ENCODE data around the gene PEX16. TPM values are rescaled to one million over a fixed set of nuclear protein-coding genes. Genes with fewer than 3 reads are reported as not detected.
"Not testable (repeated sequence)": the region's sequence is repeated elsewhere in the genome, so short reads cannot be mapped to it uniquely, and the experiment has no call there.

The PEX16 gene
- total and polyA plus RNA-seq, 9 of the 15 experiments (the other 6 are each of a cell fraction or from before 2014, with no cell fraction given), result 1.5 to 43.9 (median 14.6) TPM

- TF ChIP-seq STAG1 (CRISPR knock-in tag; IDR thresholded peaks at IDR 0.05; ENCODE audit: borderline replicate concordance), result 0 out of 2 replicates have a peak, but pooled peaks have one; percentile 5
- TF ChIP-seq PRDM10 (IDR thresholded peaks at IDR 0.05; ENCODE audit: partially characterized antibody), result peak; percentile 85
- TF ChIP-seq FOXM1 (IDR thresholded peaks at IDR 0.05; ENCODE audit: low read depth), result not testable (repeated sequence)
- 0 out of 2 replicates have a peak, but pooled peaks have one; percentile 23 for TF ChIP-seq FOXM1 (CRISPR knock-in tag; IDR thresholded peaks at IDR 0.05; ENCODE audit: low read depth)
Measured at GRCh38 chr11:45900175-45900800, 17.4 kb downstream of the PEX16 start (continued).

- Histone ChIP-seq H3K9me1 (ENCODE audit: control insufficient read depth, insufficient read depth, low read length) (no peaks in the 10 kb centered on the region), H3K27me3 (ENCODE audit: control insufficient read depth in 2 of 2, insufficient read depth in 2 of 2, low read length in 2 of 2) (no peaks in the 10 kb centered on the region; a peak in 1 of 5 replicates), H3K27ac (ENCODE audit: extremely low read depth, low read depth, low read length) (peak overlapping the region; percentile 83), H4K20me1 (replicated peaks; ENCODE audit: control insufficient read depth, insufficient read depth, low read length) (0 out of 2 replicates have a peak, but pooled peaks cover 4% of the 10 kb centered on the region), H2AFZ (ENCODE audit: low read depth, low read length) (peak overlapping the region; percentile 96), H3K79me2 (ENCODE audit: control insufficient read depth, insufficient read depth, low read length) (no peaks in the 10 kb centered on the region), H3K36me3 (ENCODE audit: control insufficient read depth, insufficient read depth, low read length) (no peaks in the 10 kb centered on the region), H3K4me3 (peak overlapping the region; percentile 58), H3K4me2 (ENCODE audit: insufficient read depth, low read length) (peak overlapping the region; percentile 72), H3K9me3 (replicated peaks; ENCODE audit: control insufficient read depth, insufficient read depth, low read depth, low read length) (no peaks in the 10 kb centered on the region), H3K9ac (ENCODE audit: insufficient read depth in 1 of 2, low read depth in 2 of 2, low read length in 2 of 2) (peak overlapping the region; percentile 80 to 94; a peak in 3 of 4 replicates), H3K4me1 (replicated peaks in 1 of 2; ENCODE audit: control insufficient read depth in 2 of 2, insufficient read depth in 2 of 2, low read length in 2 of 2) (peaks cover 12 to 67% of the 10 kb centered on the region in 2 experiments)
- in situ Hi-C loops (cut with MboI) (no loop called here), intact Hi-C loops (cut with micrococcal nuclease) (no loop called here)
- DNase-seq (ENCODE audit: extremely low read depth in 1 of 4, low spot score in 3 of 4), result peak; percentile 92 to 94 (median 93)
- peak; percentile 91 for ATAC-seq
- CTCF ChIA-PET (ENCODE audit: low intra/inter-chr PET ratio), result no interaction called here
- peak; percentile 69 for FAIRE-seq
- POLR2A ChIA-PET, result interaction anchor here (1.4 kb wide), 1 partner anchor 18 kb away, joined by 8 read pairs; the partner anchor contains the start of gene PEX16
- BruUV-seq (replicated peaks), result no TSS peak
- WGBS (ENCODE audit: insufficient coverage, low coverage, missing lambda C conversion rate), result under 1% methylated on average over 29 of the region's 62 CpGs
- no peak for TF ChIP-seq ZNF740 (CRISPR knock-in tag; IDR thresholded peaks at IDR 0.05)
- no peak for TF ChIP-seq ZNF740 (tag; IDR thresholded peaks at IDR 0.05)
- no peak for TF ChIP-seq PTBP1 (IDR thresholded peaks at IDR 0.05; ENCODE audit: low read depth, low read length)
- TF ChIP-seq XRCC3 (IDR thresholded peaks at IDR 0.05), result no peak
- TF ChIP-seq PCBP1 (IDR thresholded peaks at IDR 0.05; ENCODE audit: low read depth, low read length, poor library complexity, severe bottlenecking), result peak; percentile 82
- no peak for TF ChIP-seq TAF15 (IDR thresholded peaks at IDR 0.05; ENCODE audit: low read depth, low read length)
- peak; percentile 83 for TF ChIP-seq FOXJ2 (tag; IDR thresholded peaks at IDR 0.05)
- no peak for TF ChIP-seq ZBTB1 (CRISPR knock-in tag; IDR thresholded peaks at IDR 0.05; ENCODE audit: borderline replicate concordance, low read depth)
- TF ChIP-seq HNRNPUL1 (IDR thresholded peaks at IDR 0.05; ENCODE audit: low read length), result no peak
- peak; percentile 16; the same call in 1 of the 2 replicates for TF ChIP-seq MAX (CRISPR knock-in tag; IDR thresholded peaks at IDR 0.05)
Measured at GRCh38 chr11:45899448-45900174, 18.1 kb downstream of the PEX16 start.

Measured in K562 (cell line).